ENCODE data around the gene DMXL2.
"Not testable (repeated sequence)": the region's sequence is repeated elsewhere in the genome, so short reads cannot be mapped to it uniquely, and the experiment has no call there.

DMXL2 gene, protein sequence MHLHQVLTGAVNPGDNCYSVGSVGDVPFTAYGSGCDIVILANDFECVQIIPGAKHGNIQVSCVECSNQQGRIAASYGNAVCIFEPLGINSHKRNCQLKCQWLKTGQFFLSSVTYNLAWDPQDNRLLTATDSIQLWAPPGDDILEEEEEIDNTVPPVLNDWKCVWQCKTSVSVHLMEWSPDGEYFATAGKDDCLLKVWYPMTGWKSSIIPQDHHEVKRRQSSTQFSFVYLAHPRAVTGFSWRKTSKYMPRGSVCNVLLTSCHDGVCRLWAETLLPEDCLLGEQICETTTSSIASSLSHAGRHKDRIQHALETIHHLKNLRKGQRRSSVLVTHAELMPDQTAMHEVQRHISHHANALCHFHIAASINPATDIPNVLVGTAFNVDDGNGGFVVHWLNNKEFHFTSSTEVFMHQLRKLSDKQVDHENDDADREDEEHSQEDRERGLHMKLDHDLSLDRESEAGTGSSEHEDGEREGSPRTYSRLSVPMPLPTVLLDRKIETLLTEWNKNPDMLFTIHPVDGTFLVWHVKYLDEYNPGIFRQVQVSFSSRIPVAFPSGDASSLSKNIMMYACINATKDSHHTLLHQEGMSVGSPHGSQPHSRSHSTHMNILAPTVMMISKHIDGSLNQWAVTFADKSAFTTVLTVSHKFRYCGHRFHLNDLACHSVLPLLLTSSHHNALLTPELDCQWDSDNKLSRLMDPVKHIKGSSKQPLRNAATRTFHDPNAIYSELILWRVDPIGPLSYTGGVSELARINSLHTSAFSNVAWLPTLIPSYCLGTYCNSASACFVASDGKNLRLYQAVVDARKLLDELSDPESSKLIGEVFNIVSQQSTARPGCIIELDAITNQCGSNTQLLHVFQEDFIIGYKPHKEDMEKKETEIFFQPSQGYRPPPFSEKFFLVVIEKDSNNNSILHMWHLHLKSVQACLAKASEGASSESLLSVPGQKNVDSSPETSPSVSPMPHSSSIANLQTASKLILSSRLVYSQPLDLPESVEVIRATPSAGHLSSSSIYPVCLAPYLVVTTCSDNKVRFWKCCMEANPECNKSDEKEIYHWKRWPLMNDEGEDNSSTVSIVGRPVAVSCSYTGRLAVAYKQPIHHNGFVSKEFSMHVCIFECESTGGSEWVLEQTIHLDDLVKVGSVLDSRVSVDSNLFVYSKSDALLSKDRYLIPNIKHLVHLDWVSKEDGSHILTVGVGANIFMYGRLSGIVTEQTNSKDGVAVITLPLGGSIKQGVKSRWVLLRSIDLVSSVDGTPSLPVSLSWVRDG (N-terminal part only)

DNA sequence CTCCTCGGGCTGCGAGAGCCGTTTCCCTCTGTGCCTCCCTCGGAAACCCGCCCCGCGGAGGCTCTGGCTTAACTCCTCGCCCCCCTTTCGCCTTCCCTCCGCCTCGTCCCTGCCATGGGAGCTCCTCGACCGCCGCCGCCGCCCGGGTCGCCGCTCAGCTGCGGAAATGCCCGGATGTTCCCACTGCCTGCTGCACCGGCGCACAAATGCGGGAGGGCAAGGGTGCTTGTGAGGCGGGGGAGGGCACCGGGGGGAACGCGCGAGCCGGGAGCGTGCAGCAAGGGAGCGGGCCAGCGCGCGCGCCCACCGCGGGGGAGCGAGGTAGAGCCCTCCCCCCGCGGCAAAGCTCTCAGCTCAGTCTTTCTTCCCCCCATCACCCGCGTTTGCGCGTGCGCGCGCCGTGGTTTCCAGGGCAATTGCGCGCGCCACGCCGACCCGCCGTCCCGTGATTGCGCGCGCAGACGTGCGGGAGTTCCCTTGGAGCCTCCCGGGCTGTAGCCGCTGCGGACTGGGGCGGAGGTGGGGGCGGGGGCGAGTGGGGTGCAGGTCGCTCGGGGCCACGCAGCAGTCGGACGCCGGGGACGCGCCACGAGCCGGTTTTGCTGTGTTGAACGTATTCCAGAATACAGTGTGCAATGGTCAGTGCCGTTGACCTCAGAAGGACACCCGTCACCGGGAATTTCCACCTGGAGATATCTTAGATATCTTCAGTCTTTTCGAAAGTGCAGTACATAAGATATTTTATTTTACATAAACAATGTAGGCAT, at the start of gene DMXL2:
Gene DMXL2 (minus strand): TSS at position 168 of the 767 bp plus-strand sequence. CDS start 226 bp downstream, outside the sequence.
- DNase-seq (ENCODE audit: insufficient read length, low spot score): peak; percentile 37
- FAIRE-seq: no peak

DNA sequence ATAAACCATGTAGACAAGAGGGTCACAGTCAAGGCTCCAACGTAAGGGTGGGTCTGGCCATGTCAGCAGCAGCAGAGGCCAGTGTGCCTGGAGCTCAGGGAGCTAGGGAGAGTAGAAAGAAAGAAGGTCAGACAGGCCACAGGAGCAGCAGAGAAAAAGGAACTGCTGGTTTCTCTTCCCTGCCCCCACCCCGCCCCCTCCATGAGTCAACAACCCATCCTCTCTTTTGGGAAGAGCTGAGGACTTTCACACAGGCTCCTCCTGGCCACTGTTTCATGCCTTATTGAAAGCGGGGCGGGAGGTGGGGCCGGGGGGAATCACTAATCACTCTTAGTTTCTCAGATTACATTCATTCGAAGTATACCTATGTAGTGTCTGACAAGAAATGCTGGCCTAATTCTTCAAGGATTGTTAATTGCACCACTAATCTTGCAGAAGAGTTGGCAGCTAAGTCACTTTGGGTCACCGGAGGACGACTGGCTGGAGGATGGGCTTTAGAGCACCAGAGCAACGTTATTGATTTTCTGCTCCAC, 49.6 kb upstream of the DMXL2 start:
- no peak for DNase-seq (ENCODE audit: insufficient read length, low spot score)
- FAIRE-seq: no peak

DNA sequence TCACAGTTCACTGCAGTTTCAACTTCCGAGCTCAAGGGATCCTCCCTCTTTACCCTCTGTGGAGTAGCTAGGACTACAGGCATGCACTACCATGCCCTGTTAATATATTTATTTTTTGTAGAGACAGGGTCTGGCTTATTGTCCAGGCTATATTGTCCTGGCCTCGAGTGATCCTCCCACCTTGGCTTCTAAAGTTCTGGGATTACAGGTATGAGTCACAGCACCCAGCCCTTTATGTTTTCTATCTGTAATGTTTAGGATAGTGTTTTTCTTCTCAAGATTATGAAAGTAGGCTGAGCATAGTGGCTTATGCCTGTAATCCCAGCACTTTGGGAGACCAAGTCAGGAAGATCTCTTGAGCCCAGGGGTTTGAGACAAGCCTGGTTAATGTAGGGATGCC, 46.8 kb upstream of the DMXL2 start:
- no peak for FAIRE-seq

DNA sequence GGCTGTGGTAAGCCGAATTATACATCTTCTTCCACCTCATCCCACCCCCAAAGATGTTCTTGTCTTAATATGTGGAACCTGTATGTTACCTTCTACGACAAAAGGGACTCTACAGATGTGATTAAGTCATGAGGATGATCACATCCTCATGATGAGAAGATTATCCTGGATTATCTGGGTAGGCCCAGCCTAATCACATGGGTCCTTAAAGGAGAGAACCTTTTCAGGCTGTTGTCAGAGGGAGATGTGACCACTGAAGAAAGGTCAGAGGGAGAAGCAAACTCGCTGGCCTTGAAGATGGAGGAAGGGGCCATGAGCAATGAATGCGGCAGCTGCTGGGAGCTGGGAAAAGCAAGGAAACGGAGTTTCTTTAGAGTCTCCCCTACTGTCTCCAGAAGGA, 45.9 kb upstream of the DMXL2 start:
- no peak for DNase-seq (ENCODE audit: insufficient read length, low spot score)
- FAIRE-seq: no peak

More for the DNA sequence above, 46.8 kb upstream of the DMXL2 start:
- DNase-seq (ENCODE audit: insufficient read length, low spot score): no peak

DNA sequence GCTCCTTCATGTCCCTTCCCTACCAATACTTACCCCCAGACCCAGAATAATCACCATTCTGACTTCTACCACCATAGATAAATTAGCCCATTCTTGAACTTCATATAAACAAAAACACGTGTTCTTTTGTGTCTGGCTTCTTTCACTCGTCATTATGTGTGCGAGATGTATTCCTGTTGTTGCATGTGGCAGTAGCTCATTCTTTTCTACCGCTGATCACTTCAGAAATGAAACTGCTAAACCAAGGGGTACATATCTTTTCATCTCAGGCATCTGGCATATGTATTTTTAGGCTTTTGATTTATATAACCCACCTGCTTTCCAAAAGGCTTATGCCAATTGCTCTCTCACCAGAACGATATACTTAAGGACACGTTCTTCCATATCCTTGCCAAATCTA, 44.9 kb upstream of the DMXL2 start:
- no peak for FAIRE-seq

DNA sequence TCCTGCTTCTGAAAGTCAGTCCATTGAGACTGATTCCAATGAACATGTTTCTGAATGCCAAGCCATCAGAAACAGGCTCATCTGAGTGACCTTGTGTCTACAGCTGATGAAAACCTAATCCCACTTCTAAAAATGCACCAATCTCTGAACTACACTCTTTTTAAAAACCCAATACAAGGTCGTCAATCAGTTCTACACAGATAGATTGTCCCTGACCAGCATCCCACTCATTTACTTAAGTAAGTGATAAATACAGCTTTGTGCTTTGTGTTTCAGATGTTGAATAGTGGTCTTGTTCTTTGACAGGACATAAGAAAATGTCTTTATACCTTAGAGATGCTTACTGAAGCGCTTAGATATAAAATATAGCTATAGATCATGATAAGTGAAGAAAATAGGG, 38.5 kb upstream of the DMXL2 start:
- FAIRE-seq: no peak
- no peak for DNase-seq (ENCODE audit: insufficient read length, low spot score)

More for the DNA sequence above, 44.9 kb upstream of the DMXL2 start:
- DNase-seq (ENCODE audit: insufficient read length, low spot score): no peak

DNA sequence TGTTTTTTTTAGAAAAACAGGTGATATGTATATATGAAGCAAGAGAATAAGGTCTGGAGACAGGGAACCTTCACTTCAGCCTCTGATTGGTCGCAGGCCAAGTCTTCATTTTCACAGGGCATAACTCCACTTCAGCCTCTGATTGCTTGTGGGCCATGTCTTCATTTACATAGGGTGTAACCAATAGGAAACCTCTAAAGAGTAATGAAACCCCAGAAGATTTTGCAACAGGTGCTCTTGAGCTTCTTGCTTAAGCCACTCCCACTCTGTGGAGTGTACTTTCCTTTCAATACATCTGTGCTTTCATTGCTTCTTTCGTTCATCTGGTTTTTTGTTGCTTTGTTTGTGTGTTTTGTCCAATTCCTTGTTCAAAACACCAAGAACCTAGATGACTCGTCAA, 36.1 kb upstream of the DMXL2 start:
- FAIRE-seq: peak; percentile 76
- DNase-seq (ENCODE audit: insufficient read length, low spot score): no peak

DNA sequence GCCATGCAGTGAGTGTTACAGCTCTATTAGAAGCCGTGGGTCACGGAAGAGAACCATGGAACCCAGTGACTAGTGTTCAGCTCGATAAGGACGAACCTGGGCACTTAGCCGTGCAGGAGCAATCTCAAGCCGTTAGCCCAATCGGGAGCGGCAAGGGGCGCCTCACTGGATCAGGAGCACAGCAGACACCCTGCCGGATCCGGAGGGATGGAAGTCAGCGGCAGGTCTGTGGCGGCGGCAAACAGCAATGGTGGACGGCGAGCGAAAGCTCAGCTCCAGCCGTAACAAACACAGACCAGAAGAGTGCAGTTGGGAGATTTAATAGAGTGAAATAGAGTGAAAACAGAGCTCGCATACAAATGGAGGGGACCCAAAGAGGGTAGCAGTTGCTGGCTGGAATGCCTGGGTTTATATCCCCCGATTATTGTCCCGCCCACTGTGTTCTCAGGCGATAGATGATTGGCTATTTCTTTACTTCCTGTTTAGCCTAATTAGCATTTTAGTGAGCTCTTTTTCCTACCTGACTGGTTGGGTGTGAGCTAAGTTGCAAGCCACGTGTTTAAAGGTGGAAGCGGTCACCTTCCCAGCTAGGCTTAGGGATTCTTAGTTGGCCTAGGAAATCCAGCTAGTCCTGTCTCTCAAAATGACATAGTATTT, 33.0 kb upstream of the DMXL2 start:
- FAIRE-seq: not testable (repeated sequence)

DNA sequence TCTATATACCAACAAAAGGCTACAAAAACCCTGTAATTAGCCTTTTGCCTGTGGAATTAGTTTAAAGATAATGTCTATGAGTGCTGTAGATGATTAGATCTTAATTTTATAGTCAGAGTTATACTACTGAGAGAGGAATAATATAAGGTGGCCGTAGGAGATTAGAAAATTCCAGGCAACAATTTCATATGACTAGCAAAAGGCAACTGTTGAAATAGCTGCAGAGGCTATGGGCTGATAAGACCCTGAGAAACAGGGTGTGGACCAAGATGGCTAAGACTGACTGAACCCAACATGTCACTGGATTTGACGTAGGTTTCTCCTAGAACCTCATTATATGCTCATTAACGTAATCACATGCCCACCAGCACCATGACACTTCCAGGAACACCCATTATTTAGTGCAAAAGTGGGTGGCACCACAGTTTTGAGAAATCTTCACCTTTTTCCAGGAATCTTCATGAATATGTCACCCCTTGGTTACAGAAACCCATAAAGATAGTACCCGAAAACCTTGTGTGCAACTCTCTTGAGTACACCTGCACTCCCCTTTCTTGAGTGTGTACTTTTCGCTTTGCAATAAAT, 29.6 kb upstream of the DMXL2 start:
- DNase-seq (ENCODE audit: insufficient read length, low spot score) (no peak), FAIRE-seq (no peak)

More for the DNA sequence above, 33.0 kb upstream of the DMXL2 start:
- not testable (repeated sequence) for DNase-seq (ENCODE audit: insufficient read length, low spot score)

DNA sequence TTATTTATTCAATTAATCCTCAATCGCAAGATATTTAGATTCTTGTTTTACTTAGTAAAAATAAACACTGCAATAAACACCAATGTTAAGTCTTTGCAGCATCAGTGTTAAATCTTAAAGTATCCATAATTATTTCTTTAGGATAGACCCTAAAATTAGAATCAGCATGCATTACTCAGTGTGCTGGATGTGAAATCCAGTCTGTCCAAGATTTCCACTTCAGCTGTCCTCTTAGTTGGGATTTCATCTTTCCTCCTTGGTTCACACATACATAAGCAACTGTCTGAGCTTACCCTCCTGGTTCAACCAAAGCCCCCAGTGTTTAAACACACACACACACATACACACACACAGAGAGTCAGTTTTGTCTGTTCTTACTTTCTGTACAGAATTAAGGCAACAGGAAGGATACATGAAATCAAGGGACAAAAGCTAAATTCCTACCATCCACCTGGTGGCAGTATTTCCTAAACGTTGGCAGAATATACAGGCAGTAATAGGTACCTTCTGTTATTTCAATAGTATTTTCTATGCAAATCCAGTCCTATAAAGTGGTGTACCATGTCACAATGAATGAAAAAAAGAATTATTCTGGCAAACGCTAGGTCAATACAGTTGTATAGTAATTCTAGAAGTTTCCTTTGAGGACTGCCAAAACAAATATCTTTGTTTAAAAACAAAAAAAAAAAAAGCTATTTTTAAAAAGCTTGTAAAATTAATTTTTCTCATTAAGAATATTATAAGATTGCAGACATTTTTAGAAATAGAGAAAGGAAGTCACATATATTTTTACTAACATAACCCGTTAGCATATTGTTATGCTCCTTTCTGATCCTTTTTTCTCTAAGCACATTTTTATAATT, 27.3 kb upstream of the DMXL2 start:
- DNase-seq (ENCODE audit: insufficient read length, low spot score) (peak; percentile 36), FAIRE-seq (peak; percentile 97)

DNA sequence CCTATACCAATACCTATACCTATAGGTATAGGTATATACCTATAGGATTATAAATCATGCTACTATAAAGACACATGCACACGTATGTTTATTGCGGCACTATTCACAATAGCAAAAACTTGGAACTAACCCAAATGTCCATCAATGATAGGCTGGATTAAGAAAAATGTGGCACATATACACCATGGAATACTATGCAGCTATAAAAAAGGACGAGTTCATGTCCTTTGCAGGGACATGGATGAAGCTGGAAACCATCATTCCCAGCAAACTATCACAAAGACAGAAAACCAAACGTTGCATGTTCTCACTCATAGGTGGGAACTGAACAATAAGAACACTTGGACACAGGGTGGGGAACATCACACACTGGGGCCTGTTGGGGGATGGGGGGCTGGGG, 26.1 kb upstream of the DMXL2 start:
- not testable (repeated sequence) for FAIRE-seq; DNase-seq (ENCODE audit: insufficient read length, low spot score)

DNA sequence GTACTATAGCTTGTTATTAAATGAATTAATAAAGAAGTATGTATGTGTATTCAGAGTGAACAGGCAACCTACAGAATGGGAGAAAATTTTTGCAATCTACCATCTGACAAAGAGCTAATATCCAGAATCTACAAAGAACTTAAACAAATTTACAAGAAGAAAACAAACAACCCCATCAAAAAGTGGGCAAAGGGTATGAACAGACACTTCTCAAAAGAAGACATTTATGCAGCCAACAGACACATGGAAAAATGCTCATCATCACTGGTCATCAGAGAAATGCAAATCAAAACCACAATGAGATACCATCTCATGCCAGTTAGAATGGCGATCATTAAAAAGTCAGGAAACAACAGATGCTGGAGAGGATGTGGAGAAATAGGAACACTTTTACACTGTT, 25.5 kb upstream of the DMXL2 start:
- not testable (repeated sequence) for FAIRE-seq; DNase-seq (ENCODE audit: insufficient read length, low spot score)

DNA sequence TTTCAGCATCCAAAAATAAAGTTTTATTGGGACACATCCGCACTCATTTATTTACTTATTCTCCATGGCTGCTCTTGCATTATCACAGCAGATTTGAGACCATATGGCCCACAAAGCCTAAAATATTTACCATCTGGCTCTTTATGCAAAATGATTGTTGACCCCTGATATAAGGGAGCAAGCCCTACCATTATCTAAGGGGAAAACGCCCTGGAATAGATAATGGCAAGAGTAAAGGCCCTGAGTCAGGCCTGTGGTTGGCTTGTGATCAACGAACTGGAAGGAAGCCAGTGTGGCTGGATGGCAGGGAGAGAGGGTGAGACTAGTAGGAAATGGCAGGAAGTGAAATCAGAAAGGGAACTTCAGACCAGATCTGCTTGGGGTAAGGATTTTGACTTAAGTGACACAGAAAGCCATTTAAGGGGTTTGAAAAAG, 24.6 kb upstream of the DMXL2 start:
- no peak for DNase-seq (ENCODE audit: insufficient read length, low spot score)

DNA sequence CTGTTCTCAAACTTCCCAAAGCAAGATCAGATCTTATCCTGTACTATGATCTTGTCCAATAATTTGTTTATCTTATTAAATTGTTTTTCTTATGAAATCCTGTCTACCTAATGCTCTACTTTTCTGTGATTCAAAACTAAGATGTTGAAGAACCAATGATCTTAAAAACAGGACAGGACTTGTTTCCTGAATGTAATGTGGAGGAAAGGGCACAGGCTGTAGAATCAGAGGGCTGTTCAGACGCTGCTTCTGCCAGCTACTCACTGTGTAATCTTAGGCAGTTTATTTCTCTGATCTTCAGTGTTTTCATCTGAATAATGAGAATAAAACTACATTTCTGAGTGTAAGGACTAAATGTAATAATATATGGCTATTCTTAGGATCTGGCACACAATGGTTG, 20.1 kb upstream of the DMXL2 start:
- FAIRE-seq: no peak
- DNase-seq (ENCODE audit: insufficient read length, low spot score): no peak

More for the DNA sequence above, 24.6 kb upstream of the DMXL2 start:
- FAIRE-seq: peak; percentile 4

DNA sequence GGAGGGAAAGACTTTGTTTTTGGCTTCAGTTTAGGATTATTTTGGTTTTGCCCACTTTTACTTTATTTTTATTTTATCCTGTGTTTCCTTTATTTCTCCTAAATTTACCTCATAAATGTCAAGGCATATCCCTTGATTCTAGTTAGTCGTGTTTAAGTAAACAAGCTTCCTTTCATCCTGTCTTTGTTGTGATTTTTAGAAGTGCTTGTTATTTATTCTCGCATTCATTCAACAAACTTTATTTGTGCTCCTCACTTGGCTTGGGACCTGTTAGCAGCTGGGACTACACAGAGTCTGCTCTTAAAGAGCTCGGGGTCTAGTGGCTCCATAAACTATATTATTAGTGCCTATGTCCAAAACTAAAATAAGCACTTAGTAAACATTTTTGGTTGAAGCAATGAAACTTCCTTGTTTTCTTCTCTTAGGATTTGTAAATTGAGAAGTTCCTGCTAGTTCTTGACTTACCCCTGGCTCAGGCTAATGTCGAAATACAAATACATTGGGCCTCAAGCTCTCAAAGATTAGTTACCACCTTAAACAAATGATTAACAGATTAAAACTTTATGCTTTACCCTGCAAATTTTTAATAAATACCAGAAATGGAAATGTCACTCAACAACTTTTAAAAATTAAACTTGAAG, 19.0 kb upstream of the DMXL2 start:
- no peak for DNase-seq (ENCODE audit: insufficient read length, low spot score)
- FAIRE-seq: no peak

DNA sequence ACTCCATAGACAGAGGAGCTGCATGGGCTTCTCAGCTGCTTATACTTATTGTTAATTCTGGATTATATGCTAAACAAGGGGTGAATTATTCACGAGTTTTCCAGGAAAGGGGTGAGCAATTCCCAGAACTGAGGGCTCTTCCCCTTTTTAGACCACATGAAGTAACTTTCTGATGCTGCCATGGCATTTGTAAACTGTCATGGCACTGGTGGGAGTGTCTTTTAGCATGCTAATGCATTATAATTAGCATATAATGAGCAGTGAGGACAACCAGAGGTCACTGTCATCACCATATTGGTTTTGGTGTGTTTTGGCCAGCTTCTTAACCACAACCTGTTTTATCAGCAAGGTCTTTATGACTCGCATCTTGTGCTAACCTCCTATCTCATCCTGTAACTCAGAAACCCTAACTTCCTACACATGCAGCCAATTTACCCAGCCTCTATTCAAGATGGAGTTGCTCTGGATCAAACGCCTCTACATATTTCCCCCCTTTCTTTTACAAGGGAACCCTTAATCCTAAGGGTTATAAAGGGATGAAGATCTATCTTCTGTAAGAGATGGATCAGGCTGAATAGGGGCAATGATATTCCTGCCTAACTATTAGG, 12.1 kb upstream of the DMXL2 start:
- DNase-seq (ENCODE audit: insufficient read length, low spot score): no peak
- FAIRE-seq: no peak

DNA sequence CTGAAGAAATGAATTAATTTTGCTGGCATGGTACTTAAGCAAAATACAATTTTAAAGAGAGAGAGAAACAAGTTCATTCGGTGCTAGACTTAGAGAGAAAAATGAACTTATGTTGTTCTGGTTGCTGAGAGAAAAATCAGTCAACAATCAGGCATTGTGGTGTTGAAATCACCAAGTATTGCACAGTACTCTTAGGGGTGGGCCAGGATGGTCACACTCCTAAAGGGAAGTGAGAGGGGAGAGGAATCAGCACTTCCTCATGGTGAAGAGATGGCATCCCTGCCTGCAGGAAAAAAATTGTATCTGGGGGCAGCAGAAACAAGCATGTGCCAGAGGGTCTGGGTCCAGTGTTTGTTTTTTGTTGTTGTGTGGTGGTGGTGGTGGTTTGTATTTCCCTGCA, 7.0 kb upstream of the DMXL2 start:
- FAIRE-seq (no peak), DNase-seq (ENCODE audit: insufficient read length, low spot score) (no peak)
